Measurements from ENCODE around the gene MRPS7. TPM values are rescaled to one million over a fixed set of nuclear protein-coding genes. Genes with fewer than 3 reads are reported as not detected.
"Not testable (repeated sequence)": the region's sequence is repeated elsewhere in the genome, so short reads cannot be mapped to it uniquely, and the experiment has no call there.

Gene MRPS7
- total RNA-seq, 1 experiment from 2014 or later: 93.7 TPM

GRCh38 chr17:75252039-75252816 is 9.5 kb upstream of the MRPS7 start:
- Histone ChIP-seq H3K23ac (ENCODE audit: insufficient read length, low read depth, low read length) (no peak overlapping the region), H3K56ac (ENCODE audit: insufficient read length, low read depth, low read length) (no peak overlapping the region), H2BK12ac (ENCODE audit: insufficient read length, low read depth, low read length) (no peak overlapping the region), H3K27ac (ENCODE audit: insufficient read length, low read depth, low read length) (no peak overlapping the region), H4K8ac (replicated peaks; ENCODE audit: insufficient read length, low read depth, low read length) (no peak overlapping the region), H3K27me3 (ENCODE audit: insufficient read depth, low read length) (no peaks in the 10 kb centered on the region), H2AFZ (ENCODE audit: low read length) (no peak overlapping the region), H2BK120ac (ENCODE audit: low read depth, low read length, poor library complexity, severe bottlenecking) (no peak overlapping the region), H3K4me2 (ENCODE audit: insufficient read depth, insufficient read length, low read length) (no peak overlapping the region), H2BK15ac (ENCODE audit: low read depth, low read length) (no peak overlapping the region), H3K4me1 (ENCODE audit: insufficient read depth, low read length) (no peaks in the 10 kb centered on the region), H3K23me2 (ENCODE audit: insufficient read length, low read depth, low read length, poor library complexity, severe bottlenecking) (no peaks in the 10 kb centered on the region), H3K9me3 (ENCODE audit: control insufficient read depth, low read depth, low read length) (no peaks in the 10 kb centered on the region), H2BK5ac (ENCODE audit: insufficient read length, low read length) (no peak overlapping the region), H3K4ac (ENCODE audit: low read depth, low read length) (no peak overlapping the region), H3K79me2 (ENCODE audit: insufficient read depth, low read length) (peaks cover 2% of the 10 kb centered on the region; the same call in 1 of the 2 replicates), H2BK20ac (ENCODE audit: low read depth, low read length, poor library complexity, severe bottlenecking) (no peak overlapping the region), H3T11ph (ENCODE audit: low read length) (no peak overlapping the region), H2AK5ac (ENCODE audit: insufficient read length, low read length) (no peak overlapping the region), H4K20me1 (ENCODE audit: control insufficient read depth, insufficient read depth, insufficient read length) (no peaks in the 10 kb centered on the region), H4K91ac (ENCODE audit: insufficient read length, low read depth, low read length) (no peak overlapping the region), H4K5ac (ENCODE audit: insufficient read length, low read depth, low read length) (no peak overlapping the region), H3K79me1 (ENCODE audit: insufficient read depth, low read depth, low read length, poor library complexity, severe bottlenecking) (peaks cover 3% of the 10 kb centered on the region), H3K14ac (ENCODE audit: insufficient read depth, low read length) (no peak overlapping the region), H3K18ac (ENCODE audit: insufficient read length, low read depth, low read length) (no peak overlapping the region), H3K9ac (ENCODE audit: extremely low read depth, insufficient read length, low read length) (no peak overlapping the region)
- DNase-seq: no peak
- TF ChIP-seq, protein P1, sequence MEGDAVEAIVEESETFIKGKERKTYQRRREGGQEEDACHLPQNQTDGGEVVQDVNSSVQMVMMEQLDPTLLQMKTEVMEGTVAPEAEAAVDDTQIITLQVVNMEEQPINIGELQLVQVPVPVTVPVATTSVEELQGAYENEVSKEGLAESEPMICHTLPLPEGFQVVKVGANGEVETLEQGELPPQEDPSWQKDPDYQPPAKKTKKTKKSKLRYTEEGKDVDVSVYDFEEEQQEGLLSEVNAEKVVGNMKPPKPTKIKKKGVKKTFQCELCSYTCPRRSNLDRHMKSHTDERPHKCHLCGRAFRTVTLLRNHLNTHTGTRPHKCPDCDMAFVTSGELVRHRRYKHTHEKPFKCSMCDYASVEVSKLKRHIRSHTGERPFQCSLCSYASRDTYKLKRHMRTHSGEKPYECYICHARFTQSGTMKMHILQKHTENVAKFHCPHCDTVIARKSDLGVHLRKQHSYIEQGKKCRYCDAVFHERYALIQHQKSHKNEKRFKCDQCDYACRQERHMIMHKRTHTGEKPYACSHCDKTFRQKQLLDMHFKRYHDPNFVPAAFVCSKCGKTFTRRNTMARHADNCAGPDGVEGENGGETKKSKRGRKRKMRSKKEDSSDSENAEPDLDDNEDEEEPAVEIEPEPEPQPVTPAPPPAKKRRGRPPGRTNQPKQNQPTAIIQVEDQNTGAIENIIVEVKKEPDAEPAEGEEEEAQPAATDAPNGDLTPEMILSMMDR (conservative IDR thresholded peaks at IDR 0.05): no peak
- Mint-ChIP-seq H3K27ac (peak overlapping the region; percentile 15 to 71 (median 62); a peak in 4 of 7 replicates), H3K4me3 (peak overlapping the region in 1 of 2 experiments; percentile 7; a peak in 1 of 5 replicates), H3K9me3 (0 out of 5 replicates have a peak, but pooled peaks cover 0 to 2% of the 10 kb centered on the region in 2 experiments), H3K27me3 (ENCODE audit: low read depth) (no peaks in the 10 kb centered on the region), H3K36me3 (ENCODE audit: insufficient read depth in 1 of 3, low read depth in 3 of 3) (peaks cover 0 to 9% (median 4%) of the 10 kb centered on the region in 3 experiments; a peak in 3 of 7 replicates), H3K4me1 (peaks cover 47 to 52% of the 10 kb centered on the region in 2 experiments)
- WGBS (ENCODE audit: extremely low coverage, insufficient read length, low lambda C conversion rate): no CpG with 5 or more reads among the region's 8 CpGs

DNA sequence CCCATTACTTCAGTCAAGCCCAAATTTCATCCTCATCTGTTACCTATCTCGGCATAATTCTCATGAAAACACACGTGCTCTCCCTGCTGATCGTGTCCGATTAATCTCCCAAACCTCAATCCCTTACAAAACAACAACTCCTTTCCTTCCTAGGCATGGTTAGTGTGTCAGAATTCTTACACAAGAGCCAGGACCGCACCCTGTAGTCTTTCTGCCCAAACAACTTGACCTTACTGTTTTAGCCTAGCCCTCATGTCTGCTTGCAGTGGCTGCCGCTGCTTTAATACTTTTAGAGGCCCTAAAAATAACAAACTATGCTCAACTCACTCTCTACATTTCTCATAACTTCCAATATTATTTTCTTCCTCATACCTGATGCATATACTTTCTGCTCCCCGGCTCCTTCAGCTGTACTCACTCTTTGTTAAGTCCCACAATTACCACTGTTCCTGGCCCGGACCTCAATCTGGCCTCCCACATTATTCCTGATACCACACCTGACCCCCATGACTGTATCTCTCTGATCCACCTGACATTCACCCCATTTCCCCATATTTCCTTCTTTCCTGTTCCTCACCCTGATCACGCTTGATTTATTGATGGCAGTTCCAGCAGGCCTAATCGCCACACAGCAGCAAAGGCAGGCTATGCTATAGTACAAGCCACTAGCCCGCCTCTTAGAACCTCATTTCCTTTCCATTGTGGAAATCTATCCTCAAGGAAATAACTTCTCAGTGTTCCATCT is 5.6 kb upstream of the MRPS7 start:
- H3K79me1 ChIP-seq (ENCODE audit: insufficient read depth, low read depth, low read length, poor library complexity, severe bottlenecking); H4K91ac ChIP-seq (ENCODE audit: insufficient read length, low read depth, low read length); H2AFZ ChIP-seq (ENCODE audit: low read length); H4K5ac ChIP-seq (ENCODE audit: insufficient read length, low read depth, low read length); H3K9ac ChIP-seq (ENCODE audit: extremely low read depth, insufficient read length, low read length); H3K56ac ChIP-seq (ENCODE audit: insufficient read length, low read depth, low read length); H3K4me3 Mint-ChIP-seq; H3K27me3 ChIP-seq (ENCODE audit: insufficient read depth, low read length); H4K8ac ChIP-seq (replicated peaks; ENCODE audit: insufficient read length, low read depth, low read length); H2BK12ac ChIP-seq (ENCODE audit: insufficient read length, low read depth, low read length); H2BK120ac ChIP-seq (ENCODE audit: low read depth, low read length, poor library complexity, severe bottlenecking); H4K20me1 ChIP-seq (ENCODE audit: control insufficient read depth, insufficient read depth, insufficient read length); H3K4ac ChIP-seq (ENCODE audit: low read depth, low read length); H3K9me3 ChIP-seq (ENCODE audit: control insufficient read depth, low read depth, low read length); H3K27ac ChIP-seq (ENCODE audit: insufficient read length, low read depth, low read length); H3K18ac ChIP-seq (ENCODE audit: insufficient read length, low read depth, low read length); H3K4me1 ChIP-seq (ENCODE audit: insufficient read depth, low read length); H3K9me3 Mint-ChIP-seq; H3K4me2 ChIP-seq (ENCODE audit: insufficient read depth, insufficient read length, low read length); H3K27me3 Mint-ChIP-seq (ENCODE audit: low read depth); H3T11ph ChIP-seq (ENCODE audit: low read length); H3K23me2 ChIP-seq (ENCODE audit: insufficient read length, low read depth, low read length, poor library complexity, severe bottlenecking); H2AK5ac ChIP-seq (ENCODE audit: insufficient read length, low read length); H2BK20ac ChIP-seq (ENCODE audit: low read depth, low read length, poor library complexity, severe bottlenecking); H2BK15ac ChIP-seq (ENCODE audit: low read depth, low read length); DNase-seq; H3K14ac ChIP-seq (ENCODE audit: insufficient read depth, low read length); H2BK5ac ChIP-seq (ENCODE audit: insufficient read length, low read length); H3K23ac ChIP-seq (ENCODE audit: insufficient read length, low read depth, low read length): not testable (repeated sequence)
- no CpG with 5 or more reads among the region's 11 CpGs for WGBS (ENCODE audit: extremely low coverage, insufficient read length, low lambda C conversion rate)
- peaks cover 16% of the 10 kb centered on the region for H3K79me2 ChIP-seq (ENCODE audit: insufficient read depth, low read length)
- H3K27ac Mint-ChIP-seq: peak overlapping the region in 1 of 3 experiments; percentile 1; a peak in 2 of 7 replicates
- H3K4me1 Mint-ChIP-seq: peaks cover 51 to 54% of the 10 kb centered on the region in 2 experiments
- H3K36me3 Mint-ChIP-seq (ENCODE audit: insufficient read depth in 1 of 3, low read depth in 3 of 3): peaks cover 0 to 13% (median 2%) of the 10 kb centered on the region in 3 experiments; a peak in 4 of 7 replicates
